KBM-7 (cell line): ENCODE results near the gene SULT1C3.

Source experiments
- DNase-seq: peaks from one replicate; pipeline ENCODE4 v3.0.0-alpha.2; 2015
- in situ Hi-C: fragments of 300-500 bp; cut with MboI; formaldehyde crosslinking; loops from 2 replicates; pipeline ENCODE4 v1.14.3; 2020; ENCODE audit warnings: low sequenced_read_pairs, low pct_unique_long_range_greater_than_20kb, mixed read lengths

Gene SULT1C3

GRCh38 chr2:108239786-108240185 lies at the start of gene SULT1C3:
Gene SULT1C3, plus strand, starts transcription at chr2:108239968. Its CDS starts 7,227 bp downstream, at chr2:108247195.
- in situ Hi-C loops = no loop called here

GRCh38 chr2:108193251-108193650 lies 46.5 kb upstream of the SULT1C3 start:
- DNase-seq = no peak
- in situ Hi-C loops = no loop called here

More at GRCh38 chr2:108239786-108240185, at the start of gene SULT1C3:
- DNase-seq = no peak

- no peak for DNase-seq
- in situ Hi-C loops = no loop called here
These were observed 45.2 kb upstream of the SULT1C3 start for GRCh38 chr2:108194409-108195132.

GRCh38 chr2:108195133-108195439 lies 44.7 kb upstream of the SULT1C3 start:
- in situ Hi-C loops = no loop called here
- DNase-seq = no peak

GRCh38 chr2:108199726-108200125 lies 40.0 kb upstream of the SULT1C3 start:
- in situ Hi-C loops = no loop called here
- no peak for DNase-seq

- in situ Hi-C loops = no loop called here
- DNase-seq = no peak
These were observed 39.2 kb upstream of the SULT1C3 start for GRCh38 chr2:108200569-108200968.

- in situ Hi-C loops = no loop called here
- DNase-seq = no peak
These were observed 27.1 kb upstream of the SULT1C3 start for GRCh38 chr2:108212671-108213070.

- in situ Hi-C loops = no loop called here
- peak; percentile 38 for DNase-seq
These were observed 24.0 kb upstream of the SULT1C3 start for GRCh38 chr2:108215794-108216211.

GRCh38 chr2:108217211-108217610 lies 22.6 kb upstream of the SULT1C3 start:
- in situ Hi-C loops = no loop called here
- DNase-seq = no peak

- in situ Hi-C loops = no loop called here
These were observed 20.1 kb upstream of the SULT1C3 start for GRCh38 chr2:108219688-108220087.

GRCh38 chr2:108220191-108220590 lies 19.6 kb upstream of the SULT1C3 start:
- in situ Hi-C loops = no loop called here
- DNase-seq = no peak

More at GRCh38 chr2:108219688-108220087, 20.1 kb upstream of the SULT1C3 start:
- no peak for DNase-seq

GRCh38 chr2:108220942-108221541 lies 18.7 kb upstream of the SULT1C3 start:
- DNase-seq = no peak
- in situ Hi-C loops = no loop called here

GRCh38 chr2:108222261-108222660 lies 17.5 kb upstream of the SULT1C3 start:
- no peak for DNase-seq
- in situ Hi-C loops = no loop called here

- in situ Hi-C loops = no loop called here
- no peak for DNase-seq
These were observed 16.2 kb upstream of the SULT1C3 start for GRCh38 chr2:108223573-108223972.

GRCh38 chr2:108224022-108224421 lies 15.7 kb upstream of the SULT1C3 start:
- no peak for DNase-seq
- in situ Hi-C loops = no loop called here

- no peak for DNase-seq
- in situ Hi-C loops = no loop called here
These were observed 13.2 kb upstream of the SULT1C3 start for GRCh38 chr2:108226564-108226963.

- in situ Hi-C loops = no loop called here
- DNase-seq = no peak
These were observed 11.8 kb upstream of the SULT1C3 start for GRCh38 chr2:108228006-108228405.

GRCh38 chr2:108228537-108228936 lies 11.2 kb upstream of the SULT1C3 start:
- DNase-seq = no peak
- in situ Hi-C loops = no loop called here

- no peak for DNase-seq
- in situ Hi-C loops = no loop called here
These were observed 9.9 kb upstream of the SULT1C3 start for GRCh38 chr2:108229875-108230274.

GRCh38 chr2:108235577-108235976 lies 4.2 kb upstream of the SULT1C3 start:
- in situ Hi-C loops = no loop called here
- no peak for DNase-seq
